HG03432 (cell line): Measurements from ENCODE around the gene TAS2R1.
"Not testable (repeated sequence)": the region's sequence is repeated elsewhere in the genome, so short reads cannot be mapped to it uniquely, and the experiment has no call there.

Source experiments
- ATAC-seq: cut with Tn5 transposase; IDR thresholded peaks from one replicate; pipeline ENCODE4 v1.9.1; 2021; ENCODE audit warnings: mild to moderate bottlenecking, moderate library complexity; ENCODE audit not compliant: unreplicated experiment

Gene TAS2R1

DNA sequence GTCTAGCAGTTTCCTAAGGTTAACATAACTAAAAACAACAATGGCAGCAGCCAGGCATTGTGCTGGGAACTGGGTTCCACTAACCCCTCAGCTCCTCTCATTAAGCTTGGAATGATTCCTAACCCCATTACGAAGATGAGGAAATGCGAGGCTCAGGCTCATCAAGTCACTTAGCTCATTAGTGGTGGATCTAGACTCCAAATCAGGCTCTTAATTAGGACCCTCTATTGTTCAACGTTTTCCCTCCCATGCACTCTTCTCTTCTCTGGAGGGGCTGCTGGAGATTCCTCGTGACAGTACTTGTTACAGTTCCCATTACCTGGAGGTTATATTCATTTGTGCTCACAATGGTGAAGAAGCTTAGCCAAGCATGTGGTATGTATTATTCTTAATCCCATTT lies 6.5 kb downstream of the TAS2R1 start:
- ATAC-seq: no peak

DNA sequence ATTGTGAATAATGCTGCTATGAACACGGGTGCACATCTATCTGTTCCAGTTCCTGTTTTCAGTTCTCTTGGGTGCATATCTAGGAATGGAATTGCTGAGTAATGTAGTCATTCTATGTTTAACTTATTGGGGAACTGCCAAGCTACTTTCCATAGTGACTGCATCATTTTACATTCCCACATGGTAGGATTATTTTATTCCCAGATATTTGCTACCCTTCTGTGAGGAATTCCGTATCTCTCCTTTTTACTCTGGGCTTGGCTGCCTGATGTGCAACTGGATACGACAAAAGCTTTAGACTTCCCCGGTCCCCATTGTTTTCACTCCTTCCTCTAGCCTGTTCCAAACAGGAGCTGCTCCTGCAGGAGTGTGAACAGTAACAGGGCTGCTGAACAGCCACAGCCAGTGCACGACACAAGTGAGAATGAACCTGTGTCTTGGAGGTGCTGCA lies 7.2 kb downstream of the TAS2R1 start:
- ATAC-seq: peak; percentile 60

DNA sequence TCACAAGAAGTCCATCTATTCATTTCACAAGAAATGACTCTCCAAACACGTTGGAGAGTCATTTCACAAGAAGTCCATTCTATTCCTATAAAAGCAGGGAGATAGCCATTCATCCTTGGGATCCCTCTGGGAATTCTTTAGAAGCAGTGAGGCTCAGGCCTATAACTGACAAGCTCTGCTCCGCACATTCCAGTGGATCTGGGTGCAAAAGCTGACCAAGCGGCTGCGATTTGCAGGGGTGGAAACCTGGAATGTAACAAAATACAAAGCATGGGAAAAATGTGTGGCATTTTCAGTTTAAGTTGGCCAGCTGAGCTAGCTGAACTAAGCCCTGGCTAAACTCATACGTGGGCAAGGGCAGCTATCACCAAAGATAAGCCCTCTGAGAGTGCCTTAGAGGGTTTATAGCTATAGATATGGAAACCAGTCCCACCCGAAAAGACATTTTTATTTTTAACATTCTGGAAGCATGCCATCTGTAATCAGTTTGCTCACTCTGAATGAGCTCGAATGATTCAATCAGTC lies 8.7 kb downstream of the TAS2R1 start:
- no peak for ATAC-seq

DNA sequence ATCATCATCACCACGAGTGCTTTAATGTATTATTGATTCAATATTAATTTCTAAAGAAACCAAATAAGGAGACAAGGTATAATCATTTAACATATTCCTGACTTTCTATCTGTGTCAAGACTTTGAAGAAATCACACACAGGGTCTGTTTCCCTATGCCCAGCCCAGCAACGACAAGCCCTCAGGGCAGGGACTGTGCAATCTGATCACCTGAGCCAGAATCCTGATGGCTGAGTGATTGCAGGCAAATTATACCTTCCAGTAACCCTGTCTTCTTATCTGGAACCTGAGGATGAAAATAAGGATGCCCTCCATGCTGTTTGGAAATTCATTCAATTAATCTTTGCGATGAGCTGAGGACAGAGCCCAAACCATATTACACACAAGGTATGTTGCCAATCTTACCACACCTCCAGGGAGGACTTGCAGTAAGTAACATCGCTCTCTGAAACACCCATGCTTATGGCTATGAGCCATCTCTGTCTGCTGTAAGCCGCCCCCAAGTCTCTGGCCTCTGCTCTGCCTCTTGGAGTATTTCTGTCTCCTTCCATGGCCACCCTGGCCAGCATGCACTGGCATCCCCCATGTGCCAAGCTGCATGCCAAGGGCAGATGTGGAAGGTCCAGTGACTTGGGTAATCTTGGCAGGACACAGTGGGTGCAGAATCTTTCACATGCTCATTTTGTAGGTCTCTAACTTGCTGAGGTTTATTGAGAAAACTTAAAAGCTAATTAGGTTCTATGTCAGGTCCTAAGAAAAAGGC lies 10.6 kb downstream of the TAS2R1 start:
- no peak for ATAC-seq

DNA sequence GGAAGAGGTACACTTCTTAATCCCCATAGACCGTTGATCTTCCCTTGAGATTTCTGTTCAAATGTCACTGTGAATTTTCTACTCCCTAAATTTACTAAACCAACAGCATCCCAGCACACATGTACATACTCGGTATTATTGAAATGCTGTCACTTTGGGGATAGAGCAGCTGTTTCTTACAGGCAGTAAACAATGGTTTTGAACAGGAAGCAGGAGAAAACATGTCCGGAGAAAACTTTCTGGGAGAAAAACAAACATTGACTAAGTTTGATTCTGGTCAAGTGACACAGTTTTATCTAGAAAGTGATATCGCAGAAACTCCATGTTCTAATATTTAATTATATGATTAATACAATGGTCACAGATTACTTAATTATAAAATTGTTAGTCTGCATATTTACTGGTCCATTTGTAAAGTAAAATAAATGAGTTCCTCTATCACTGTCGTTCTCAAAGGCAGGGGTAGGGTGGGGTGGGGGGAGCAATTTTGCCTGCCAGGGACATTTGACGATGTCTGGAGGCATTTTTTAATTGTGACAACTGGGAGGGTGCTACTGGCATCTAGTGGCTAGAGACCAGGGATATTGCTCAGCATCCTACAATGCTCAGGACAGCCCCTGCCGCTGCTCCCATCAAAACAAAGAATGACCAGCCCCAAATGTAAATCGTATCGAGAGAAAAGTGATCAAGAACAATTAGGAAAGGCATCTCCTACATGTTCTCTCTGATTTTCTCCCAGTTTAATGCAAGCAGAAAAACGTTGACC lies 12.2 kb downstream of the TAS2R1 start:
- ATAC-seq: no peak

DNA sequence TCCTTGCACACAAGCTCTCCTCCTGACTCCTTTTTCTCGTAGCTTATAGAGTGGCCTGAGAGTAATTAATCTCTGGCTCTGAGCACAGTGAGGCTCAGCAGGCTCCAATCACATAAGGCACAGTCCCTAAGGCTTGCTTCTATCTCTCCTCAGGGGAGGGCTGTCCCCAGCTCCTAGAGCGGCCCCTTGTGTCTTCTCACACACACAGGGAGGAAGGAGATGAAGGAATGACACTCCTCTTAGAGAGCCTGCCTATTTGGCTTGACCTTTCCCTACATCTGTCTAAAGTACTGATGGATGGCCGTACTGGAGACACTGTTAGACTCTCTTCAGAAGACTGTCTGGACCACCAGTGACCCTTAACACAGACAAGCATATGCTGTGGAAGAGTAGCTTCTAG lies 12.9 kb downstream of the TAS2R1 start:
- ATAC-seq: no peak

DNA sequence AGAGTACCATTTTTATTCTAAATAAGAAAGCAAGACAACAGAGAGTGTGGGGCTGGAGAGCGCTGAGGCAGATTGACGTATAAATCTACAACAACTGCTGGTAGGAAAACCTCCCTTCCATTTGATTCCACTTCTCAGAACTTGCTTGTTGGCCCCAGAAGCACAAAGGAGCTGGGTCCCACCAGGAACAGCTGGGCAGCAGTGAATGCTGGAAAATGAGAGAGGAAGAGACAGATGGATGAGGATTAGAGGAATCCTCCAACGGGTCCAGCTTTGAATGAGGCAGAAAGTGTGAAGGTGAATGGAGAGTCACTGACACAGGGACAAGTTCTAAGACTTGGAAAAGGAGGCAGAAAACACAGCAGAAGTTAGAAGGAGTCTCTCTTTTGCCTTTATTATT lies 14.8 kb downstream of the TAS2R1 start:
- ATAC-seq: no peak

DNA sequence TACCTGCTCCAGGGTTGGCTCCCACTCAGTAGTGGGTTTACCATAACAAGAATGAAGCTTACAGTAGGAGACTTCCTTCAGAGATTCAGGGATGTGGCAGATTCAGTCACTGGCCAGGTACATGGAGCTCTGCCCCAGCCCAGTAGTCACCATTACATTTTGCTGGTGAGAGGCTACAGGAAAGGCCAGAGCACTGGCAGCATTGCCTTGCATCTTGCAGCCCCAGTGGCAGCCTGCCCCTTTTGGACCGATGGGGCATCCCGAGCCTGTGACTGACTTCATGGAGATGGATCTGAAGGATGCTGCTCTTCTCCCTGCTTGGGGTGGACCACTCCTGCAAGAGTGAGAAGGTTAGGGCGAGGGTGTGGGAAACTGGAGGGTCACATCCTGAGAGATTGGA lies 16.8 kb downstream of the TAS2R1 start:
- no peak for ATAC-seq

DNA sequence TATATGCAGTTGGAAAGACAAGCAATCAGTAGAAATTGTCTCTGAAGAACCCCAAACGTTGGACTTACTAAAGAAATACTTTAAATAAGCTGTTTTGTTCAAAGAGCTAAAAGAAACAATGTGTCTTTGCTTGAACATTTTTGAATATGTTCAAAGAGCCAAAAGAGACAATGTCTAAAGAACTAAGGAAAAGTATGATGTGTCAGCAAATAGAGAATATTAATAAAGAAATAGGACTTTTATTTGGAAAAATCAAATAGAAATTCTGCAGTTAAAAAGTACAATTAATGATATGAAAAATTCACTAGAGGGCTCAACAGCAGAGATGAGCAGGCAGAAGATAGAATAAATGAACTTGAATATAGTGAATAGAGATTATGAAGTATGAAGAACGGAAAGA lies 19.2 kb downstream of the TAS2R1 start:
- no peak for ATAC-seq

DNA sequence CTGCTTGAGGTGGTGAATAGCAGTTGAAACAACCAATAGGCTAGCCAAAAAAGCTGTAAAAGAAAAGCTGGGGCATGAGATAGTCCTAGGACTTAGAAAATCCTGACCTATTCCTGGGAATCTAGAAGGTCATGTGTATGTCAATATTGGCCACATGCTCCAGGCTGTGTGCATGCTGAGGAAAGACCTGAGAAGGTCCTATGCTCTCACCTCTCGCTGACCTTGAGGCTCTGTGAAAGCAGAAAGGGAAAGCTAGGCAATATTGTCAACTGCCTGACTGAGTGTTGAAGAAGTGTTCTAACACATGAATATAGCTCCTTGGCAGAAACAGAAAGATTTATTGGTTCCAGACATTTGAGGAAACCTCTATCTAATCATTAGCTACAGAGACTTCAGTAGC lies 19.8 kb downstream of the TAS2R1 start:
- no peak for ATAC-seq

DNA sequence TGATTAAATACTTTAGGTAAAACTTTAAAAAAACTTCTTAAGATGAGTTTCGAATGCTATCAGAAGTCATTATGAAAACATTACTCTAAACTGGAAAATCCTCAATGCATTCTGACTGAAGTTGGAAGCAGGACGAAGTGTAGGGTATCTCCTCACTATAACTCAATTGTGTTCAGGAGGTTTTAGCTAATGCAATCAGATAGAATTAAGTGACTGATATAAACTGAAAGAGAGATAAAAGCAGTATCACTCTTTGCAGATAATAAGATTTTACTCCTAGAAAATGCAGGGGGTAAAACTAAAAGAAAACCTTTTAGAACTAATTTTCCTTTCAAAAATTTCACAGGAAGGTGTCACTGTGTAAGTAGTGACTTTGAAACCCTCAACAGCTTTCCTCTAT lies 22.1 kb downstream of the TAS2R1 start:
- ATAC-seq: no peak

DNA sequence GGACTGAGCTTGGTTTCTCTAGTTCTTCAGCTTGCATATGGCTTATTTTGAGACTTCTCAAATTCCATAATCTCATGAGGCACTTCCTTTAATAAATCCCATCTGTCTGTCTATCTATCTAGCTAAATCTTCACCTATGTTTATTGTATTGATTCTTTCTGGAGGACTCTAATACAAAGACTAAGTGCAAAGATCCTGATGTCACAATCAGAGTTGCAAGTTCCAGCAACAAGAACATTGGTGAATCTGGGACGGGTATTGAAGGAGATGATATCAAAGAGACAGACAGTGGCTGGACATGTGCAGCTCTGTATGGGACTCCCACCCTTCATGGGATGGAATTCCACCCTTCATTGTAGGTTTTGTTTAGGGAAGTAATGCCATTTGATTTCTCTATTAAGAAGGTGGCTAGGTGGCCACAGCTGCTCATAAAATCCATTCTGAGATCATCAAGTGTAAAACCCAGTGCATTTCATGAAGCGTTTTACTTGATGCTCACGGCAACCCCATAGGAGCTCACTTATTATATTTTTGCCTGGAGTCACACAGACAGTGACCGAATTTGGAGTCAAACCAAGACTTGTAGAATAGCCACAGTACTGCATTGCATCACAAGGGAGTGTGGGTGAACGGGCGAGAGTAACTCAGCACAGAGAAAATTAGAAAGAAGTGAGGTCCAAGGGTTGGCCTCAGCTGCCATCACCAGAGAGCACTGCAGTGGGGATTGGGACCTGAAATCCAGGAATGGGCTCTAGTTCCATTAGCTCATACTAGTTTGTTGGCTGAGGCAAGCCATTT lies 24.9 kb downstream of the TAS2R1 start:
- ATAC-seq: no peak

DNA sequence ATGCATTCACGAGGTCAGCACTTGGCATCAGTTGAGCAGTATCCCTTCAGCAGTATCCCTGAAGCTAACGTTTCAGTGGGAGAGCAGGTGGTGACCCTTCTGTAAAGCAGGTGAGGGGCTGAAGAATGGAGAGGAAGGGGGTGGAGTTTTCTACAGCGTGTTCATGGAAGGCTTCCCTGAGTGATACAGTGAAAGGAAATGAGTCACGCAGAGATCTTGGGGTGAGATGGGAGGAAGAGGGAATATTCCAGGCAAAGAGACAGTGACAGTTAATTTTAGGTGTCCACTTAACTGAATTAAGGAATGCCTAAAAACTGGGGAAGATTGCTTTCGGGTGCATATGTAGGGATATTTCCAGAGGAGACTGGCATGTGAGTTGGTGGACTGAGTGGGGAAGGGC lies 25.7 kb downstream of the TAS2R1 start:
- no peak for ATAC-seq

DNA sequence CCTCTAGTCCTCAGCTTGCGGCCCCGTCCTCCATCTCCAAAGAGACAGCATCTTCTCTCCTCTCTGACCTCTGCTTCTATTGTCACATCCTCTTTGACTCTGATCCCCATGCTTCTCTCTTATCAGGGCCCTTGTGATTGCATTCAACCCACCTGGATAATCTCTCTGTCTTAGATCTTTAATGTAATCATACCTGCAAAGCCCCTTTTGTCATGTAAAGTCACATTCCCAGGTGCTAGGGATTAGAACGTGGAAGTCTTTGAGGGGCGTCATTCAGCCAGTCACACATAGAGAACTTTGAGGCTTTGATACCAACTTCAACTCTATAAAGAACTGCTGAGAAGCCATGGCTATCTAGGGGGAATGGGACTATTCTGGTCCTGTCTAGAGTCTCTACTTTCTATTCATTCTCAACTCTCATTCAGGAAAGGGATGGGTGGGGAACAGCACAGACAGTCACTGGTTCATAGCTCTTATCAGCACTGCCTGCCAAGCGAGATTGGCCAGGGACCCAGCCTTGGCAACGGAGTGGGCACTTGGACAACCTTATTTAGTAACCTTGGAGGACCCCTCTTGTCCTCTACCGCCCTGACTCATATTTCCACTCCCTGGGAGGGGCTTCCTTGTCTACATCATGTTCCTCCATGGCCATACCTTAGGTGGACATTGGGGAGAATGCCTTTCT lies 29.0 kb downstream of the TAS2R1 start:
- ATAC-seq: no peak

DNA sequence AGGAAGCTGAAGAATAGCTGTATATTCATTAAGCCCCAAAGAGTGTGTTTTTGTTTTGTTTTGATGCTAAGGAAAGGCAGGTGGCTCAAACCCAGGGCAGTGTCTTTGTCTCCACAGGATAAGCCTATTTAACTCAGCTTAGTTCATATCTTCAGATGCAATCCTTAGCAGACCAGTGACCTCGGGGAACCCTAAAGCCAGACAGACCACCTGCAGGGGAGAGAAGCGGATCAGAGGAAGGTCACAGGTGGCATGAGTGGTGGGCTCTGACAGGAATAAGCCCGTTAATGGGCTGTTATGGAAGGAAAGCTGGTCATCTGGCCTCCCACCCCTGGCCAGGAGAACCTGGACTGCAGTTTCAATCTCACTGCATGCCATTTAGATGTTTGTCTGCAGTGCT lies 30.8 kb downstream of the TAS2R1 start:
- no peak for ATAC-seq

DNA sequence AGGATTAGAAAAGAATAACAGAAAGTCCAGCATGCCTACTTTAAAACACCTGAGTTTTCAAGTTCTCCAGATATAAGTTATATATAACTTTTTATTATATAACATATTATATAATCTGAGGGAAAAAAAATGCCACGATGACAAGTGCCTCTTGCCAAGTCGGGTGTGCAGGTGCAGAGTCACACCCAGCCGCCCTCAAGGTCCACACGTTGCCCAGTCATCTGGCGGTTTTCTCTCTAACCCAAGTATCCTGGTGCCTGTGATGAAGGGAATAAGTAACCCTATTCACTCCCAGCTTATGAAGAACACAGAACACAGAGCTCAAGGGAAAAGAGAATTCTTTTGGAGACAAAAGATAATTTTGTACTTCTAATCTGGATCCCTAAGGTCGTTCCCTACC lies 31.8 kb downstream of the TAS2R1 start:
- not testable (repeated sequence) for ATAC-seq

DNA sequence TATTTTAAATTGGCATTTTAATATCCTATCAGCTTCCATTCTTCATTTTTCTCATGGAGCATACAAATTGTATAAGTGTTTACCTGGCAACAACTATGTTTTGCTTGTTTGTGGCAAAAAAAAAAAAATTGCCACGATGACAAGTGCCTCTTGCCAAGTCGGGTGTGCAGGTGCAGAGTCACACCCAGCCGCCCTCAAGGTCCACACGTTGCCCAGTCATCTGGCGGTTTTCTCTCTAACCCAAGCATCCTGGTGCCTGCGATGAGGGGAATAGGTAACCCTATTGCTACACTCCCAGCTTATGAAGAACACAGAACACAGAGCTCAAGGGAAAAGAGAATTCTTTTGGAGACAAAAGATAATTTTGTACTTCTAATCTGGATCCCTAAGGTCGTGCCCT lies 32.8 kb downstream of the TAS2R1 start:
- not testable (repeated sequence) for ATAC-seq

DNA sequence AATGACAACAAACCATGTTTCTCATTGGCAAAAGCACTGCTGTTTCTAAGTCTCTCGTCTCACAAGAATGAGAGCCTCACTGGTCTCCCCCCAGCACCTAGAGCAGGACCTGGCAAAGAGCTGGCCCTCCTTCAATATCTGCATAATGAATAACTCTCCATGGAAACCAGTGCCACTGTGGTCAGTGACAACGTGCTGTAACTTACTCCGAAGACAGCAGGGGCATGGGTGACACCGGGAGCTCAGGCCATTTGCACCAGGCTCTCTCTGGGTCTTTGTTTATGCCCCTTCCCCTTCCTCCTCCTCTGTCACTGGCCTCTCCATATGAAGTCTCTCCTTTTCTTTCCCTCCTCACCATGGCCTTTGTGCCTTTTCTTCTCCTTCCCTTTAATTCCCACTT lies 33.3 kb downstream of the TAS2R1 start:
- no peak for ATAC-seq

DNA sequence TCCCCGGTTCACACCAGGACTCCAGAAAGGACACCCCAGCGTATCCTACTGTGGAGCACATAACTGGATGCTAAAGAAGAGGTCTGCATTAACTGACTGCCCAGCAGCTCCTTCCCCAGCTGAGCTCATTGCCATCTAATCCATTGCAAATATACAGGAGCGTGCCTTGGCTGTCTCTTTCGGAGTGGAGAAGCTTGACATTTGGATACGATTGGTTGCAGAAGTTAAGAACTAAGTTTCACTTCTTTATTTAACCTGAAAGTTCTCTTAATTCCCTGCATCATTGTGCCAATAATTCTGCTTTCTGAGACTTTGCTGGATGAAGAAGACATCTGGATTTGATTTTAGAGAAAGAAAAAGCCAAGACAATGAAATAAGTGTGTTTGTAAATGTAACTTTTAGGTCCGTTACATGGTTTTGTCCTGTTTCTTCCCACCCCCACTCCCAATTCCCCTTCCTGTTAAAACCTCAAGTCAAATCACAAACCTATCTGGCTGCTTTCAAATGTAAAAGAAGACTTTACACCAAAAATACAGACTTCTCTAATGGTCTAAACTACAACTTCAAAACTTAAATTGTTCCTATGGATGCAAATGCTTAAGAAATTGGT lies 33.9 kb downstream of the TAS2R1 start:
- no peak for ATAC-seq

DNA sequence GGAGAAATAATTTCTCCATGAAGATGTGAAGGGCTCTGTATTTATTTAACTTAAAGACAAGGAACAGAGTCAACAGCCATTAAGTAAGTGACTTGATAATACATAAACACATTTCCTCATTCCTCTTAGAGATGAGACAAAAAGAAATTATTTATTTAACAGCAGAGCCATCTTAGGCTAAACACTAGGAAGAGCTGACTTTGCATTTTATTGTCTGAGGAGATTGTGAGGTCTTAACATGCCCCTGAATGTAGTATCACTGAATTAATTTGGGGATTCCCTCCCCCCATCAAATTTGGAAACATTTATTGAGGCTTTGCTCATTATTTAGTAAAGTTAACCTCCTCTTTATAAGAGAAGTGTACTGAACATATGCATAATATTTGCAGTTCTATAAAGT lies 35.2 kb downstream of the TAS2R1 start:
- no peak for ATAC-seq
